ENCODE measurements around the gene CDCP2. TPM values are rescaled to one million over a fixed set of nuclear protein-coding genes. Genes with fewer than 3 reads are reported as not detected.

Gene CDCP2
- total and polyA plus RNA-seq, 2 experiments from 2014 or later = not detected

DNA sequence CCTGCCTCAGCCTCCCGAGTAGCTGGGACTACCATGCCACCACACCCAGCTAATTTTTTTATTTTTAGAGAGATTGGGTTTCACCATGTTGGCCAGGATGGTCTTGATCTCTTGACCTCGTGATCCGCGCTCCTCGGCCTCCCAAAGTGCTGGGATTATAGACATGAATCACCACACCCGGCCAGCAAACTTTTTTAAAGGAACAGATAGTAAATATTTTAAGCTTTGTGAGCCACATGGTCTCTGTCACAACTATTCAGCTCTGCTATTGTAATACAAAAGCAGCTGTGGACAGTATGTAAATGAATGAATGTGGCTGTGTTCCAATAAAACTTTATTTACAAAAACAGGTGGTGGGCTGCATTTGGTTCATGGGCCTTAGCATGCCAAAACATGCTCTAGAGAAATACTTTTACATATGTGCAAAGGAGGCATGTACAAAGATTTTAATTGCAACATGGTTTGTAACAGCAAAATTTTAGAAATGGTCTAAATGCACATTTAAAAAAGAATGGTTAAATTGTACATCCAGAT is 47.0 kb downstream of the CDCP2 start (continued):
- TF ChIP-seq, protein P1, sequence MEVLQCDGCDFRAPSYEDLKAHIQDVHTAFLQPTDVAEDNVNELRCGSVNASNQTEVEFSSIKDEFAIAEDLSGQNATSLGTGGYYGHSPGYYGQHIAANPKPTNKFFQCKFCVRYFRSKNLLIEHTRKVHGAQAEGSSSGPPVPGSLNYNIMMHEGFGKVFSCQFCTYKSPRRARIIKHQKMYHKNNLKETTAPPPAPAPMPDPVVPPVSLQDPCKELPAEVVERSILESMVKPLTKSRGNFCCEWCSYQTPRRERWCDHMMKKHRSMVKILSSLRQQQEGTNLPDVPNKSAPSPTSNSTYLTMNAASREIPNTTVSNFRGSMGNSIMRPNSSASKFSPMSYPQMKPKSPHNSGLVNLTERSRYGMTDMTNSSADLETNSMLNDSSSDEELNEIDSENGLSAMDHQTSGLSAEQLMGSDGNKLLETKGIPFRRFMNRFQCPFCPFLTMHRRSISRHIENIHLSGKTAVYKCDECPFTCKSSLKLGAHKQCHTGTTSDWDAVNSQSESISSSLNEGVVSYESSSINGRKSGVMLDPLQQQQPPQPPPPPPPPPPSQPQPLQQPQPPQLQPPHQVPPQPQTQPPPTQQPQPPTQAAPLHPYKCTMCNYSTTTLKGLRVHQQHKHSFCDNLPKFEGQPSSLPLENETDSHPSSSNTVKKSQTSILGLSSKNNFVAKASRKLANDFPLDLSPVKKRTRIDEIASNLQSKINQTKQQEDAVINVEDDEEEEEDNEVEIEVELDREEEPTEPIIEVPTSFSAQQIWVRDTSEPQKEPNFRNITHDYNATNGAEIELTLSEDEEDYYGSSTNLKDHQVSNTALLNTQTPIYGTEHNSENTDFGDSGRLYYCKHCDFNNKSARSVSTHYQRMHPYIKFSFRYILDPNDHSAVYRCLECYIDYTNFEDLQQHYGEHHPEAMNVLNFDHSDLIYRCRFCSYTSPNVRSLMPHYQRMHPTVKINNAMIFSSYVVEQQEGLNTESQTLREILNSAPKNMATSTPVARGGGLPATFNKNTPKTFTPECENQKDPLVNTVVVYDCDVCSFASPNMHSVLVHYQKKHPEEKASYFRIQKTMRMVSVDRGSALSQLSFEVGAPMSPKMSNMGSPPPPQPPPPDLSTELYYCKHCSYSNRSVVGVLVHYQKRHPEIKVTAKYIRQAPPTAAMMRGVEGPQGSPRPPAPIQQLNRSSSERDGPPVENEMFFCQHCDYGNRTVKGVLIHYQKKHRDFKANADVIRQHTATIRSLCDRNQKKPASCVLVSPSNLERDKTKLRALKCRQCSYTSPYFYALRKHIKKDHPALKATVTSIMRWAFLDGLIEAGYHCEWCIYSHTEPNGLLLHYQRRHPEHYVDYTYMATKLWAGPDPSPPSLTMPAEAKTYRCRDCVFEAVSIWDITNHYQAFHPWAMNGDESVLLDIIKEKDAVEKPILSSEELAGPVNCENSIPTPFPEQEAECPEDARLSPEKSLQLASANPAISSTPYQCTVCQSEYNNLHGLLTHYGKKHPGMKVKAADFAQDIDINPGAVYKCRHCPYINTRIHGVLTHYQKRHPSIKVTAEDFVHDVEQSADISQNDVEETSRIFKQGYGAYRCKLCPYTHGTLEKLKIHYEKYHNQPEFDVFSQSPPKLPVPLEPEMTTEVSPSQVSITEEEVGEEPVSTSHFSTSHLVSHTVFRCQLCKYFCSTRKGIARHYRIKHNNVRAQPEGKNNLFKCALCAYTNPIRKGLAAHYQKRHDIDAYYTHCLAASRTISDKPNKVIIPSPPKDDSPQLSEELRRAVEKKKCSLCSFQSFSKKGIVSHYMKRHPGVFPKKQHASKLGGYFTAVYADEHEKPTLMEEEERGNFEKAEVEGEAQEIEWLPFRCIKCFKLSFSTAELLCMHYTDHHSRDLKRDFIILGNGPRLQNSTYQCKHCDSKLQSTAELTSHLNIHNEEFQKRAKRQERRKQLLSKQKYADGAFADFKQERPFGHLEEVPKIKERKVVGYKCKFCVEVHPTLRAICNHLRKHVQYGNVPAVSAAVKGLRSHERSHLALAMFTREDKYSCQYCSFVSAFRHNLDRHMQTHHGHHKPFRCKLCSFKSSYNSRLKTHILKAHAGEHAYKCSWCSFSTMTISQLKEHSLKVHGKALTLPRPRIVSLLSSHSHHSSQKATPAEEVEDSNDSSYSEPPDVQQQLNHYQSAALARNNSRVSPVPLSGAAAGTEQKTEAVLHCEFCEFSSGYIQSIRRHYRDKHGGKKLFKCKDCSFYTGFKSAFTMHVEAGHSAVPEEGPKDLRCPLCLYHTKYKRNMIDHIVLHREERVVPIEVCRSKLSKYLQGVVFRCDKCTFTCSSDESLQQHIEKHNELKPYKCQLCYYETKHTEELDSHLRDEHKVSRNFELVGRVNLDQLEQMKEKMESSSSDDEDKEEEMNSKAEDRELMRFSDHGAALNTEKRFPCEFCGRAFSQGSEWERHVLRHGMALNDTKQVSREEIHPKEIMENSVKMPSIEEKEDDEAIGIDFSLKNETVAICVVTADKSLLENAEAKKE (CRISPR knock-in tag; IDR thresholded peaks at IDR 0.05) = no peak
- TF ChIP-seq ZNF331 (CRISPR knock-in tag; IDR thresholded peaks at IDR 0.05; ENCODE audit: low read depth) = no peak
- TF ChIP-seq, protein P2, sequence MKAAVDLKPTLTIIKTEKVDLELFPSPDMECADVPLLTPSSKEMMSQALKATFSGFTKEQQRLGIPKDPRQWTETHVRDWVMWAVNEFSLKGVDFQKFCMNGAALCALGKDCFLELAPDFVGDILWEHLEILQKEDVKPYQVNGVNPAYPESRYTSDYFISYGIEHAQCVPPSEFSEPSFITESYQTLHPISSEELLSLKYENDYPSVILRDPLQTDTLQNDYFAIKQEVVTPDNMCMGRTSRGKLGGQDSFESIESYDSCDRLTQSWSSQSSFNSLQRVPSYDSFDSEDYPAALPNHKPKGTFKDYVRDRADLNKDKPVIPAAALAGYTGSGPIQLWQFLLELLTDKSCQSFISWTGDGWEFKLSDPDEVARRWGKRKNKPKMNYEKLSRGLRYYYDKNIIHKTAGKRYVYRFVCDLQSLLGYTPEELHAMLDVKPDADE (IDR thresholded peaks at IDR 0.05) = no peak
- no peak for TF ChIP-seq EZH2phosphoT487 (IDR thresholded peaks at IDR 0.05; ENCODE audit: unreplicated experiment)
- TF ChIP-seq, protein P3, sequence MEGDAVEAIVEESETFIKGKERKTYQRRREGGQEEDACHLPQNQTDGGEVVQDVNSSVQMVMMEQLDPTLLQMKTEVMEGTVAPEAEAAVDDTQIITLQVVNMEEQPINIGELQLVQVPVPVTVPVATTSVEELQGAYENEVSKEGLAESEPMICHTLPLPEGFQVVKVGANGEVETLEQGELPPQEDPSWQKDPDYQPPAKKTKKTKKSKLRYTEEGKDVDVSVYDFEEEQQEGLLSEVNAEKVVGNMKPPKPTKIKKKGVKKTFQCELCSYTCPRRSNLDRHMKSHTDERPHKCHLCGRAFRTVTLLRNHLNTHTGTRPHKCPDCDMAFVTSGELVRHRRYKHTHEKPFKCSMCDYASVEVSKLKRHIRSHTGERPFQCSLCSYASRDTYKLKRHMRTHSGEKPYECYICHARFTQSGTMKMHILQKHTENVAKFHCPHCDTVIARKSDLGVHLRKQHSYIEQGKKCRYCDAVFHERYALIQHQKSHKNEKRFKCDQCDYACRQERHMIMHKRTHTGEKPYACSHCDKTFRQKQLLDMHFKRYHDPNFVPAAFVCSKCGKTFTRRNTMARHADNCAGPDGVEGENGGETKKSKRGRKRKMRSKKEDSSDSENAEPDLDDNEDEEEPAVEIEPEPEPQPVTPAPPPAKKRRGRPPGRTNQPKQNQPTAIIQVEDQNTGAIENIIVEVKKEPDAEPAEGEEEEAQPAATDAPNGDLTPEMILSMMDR (conservative IDR thresholded peaks at IDR 0.05; ENCODE audit: low read depth in 2 of 2) = no peak

DNA sequence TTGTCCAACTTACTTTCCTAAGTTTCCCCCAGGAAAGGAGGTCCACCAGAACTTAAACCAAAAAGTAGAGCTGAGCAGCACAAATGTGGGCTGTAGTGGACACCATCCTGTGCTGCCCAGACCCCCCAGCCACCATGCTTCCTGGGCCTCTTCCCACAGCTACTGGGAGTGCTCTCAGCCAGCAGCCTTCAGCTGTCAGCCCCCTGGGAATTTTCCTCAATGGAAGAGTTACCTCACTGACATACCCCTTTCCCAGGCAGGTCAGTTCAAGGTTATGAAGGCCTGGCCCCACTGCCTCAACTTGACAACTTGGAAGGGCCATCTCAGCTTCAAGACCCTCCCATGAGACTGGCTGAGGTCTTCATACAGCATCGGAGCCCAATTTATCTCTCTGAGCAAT is 47.7 kb downstream of the CDCP2 start:
- H3K4me3 Mint-ChIP-seq = no peak overlapping the region
- no peak overlapping the region for H3K27ac ChIP-seq (ENCODE audit: low read depth)
- no peak overlapping the region for H3K4me3 ChIP-seq
- H2AFZ ChIP-seq = no peak overlapping the region
- H3K27me3 ChIP-seq (ENCODE audit: insufficient read depth) = no peaks in the 10 kb centered on the region
- H3K4me2 ChIP-seq = no peak overlapping the region
- H3K27ac Mint-ChIP-seq = 0 out of 2 replicates have a peak overlapping the region, but pooled peaks have one; percentile 20
- no peaks in the 10 kb centered on the region for H4K20me1 ChIP-seq (replicated peaks; ENCODE audit: insufficient read depth)
- no peaks in the 10 kb centered on the region for H3F3A ChIP-seq (replicated peaks; ENCODE audit: low read depth)
- H3K4me1 Mint-ChIP-seq = peaks cover 2% of the 10 kb centered on the region
- no peaks in the 10 kb centered on the region for H3K36me3 Mint-ChIP-seq (ENCODE audit: low read depth)
- peaks cover 6% of the 10 kb centered on the region; the same call in 1 of the 2 replicates for H3K9me2 ChIP-seq (ENCODE audit: insufficient read depth)
- no peak for ATAC-seq
- H3K79me2 ChIP-seq (replicated peaks; ENCODE audit: insufficient read depth) = no peaks in the 10 kb centered on the region
- no peaks in the 10 kb centered on the region for H3K4me1 ChIP-seq (ENCODE audit: insufficient read depth)
- H3K9me3 Mint-ChIP-seq = no peaks in the 10 kb centered on the region; the same call in 2 of the 3 replicates
- no peak for DNase-seq (ENCODE audit: low spot score)
- no peaks in the 10 kb centered on the region for H3K36me3 ChIP-seq (ENCODE audit: insufficient read depth)
- peaks cover 2% of the 10 kb centered on the region for H3K27me3 Mint-ChIP-seq (ENCODE audit: insufficient read depth, low read depth, poor library complexity)
- TF ChIP-seq, protein P4, sequence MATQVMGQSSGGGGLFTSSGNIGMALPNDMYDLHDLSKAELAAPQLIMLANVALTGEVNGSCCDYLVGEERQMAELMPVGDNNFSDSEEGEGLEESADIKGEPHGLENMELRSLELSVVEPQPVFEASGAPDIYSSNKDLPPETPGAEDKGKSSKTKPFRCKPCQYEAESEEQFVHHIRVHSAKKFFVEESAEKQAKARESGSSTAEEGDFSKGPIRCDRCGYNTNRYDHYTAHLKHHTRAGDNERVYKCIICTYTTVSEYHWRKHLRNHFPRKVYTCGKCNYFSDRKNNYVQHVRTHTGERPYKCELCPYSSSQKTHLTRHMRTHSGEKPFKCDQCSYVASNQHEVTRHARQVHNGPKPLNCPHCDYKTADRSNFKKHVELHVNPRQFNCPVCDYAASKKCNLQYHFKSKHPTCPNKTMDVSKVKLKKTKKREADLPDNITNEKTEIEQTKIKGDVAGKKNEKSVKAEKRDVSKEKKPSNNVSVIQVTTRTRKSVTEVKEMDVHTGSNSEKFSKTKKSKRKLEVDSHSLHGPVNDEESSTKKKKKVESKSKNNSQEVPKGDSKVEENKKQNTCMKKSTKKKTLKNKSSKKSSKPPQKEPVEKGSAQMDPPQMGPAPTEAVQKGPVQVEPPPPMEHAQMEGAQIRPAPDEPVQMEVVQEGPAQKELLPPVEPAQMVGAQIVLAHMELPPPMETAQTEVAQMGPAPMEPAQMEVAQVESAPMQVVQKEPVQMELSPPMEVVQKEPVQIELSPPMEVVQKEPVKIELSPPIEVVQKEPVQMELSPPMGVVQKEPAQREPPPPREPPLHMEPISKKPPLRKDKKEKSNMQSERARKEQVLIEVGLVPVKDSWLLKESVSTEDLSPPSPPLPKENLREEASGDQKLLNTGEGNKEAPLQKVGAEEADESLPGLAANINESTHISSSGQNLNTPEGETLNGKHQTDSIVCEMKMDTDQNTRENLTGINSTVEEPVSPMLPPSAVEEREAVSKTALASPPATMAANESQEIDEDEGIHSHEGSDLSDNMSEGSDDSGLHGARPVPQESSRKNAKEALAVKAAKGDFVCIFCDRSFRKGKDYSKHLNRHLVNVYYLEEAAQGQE (IDR thresholded peaks at IDR 0.05; ENCODE audit: unreplicated experiment) = no peak
- TF ChIP-seq ZNF114 (CRISPR knock-in tag; IDR thresholded peaks at IDR 0.05) (no peak), ZNF331 (CRISPR knock-in tag; IDR thresholded peaks at IDR 0.05; ENCODE audit: low read depth) (no peak)
- TF ChIP-seq, protein P3 (conservative IDR thresholded peaks at IDR 0.05; ENCODE audit: low read depth in 2 of 2) = no peak

All from GM23338 (cell line).